ENCODE results near the gene TDO2.
"Not testable (repeated sequence)": the region's sequence is repeated elsewhere in the genome, so short reads cannot be mapped to it uniquely, and the experiment has no call there.

Gene TDO2

GRCh38 chr4:155887045-155887444, 16.5 kb upstream of the TDO2 start:
- no CpG with 5 or more reads among the region's 1 CpG for WGBS (ENCODE audit: insufficient coverage, insufficient read length)
- no peak for DNase-seq (ENCODE audit: low read depth, low spot score)
- no peaks in the 10 kb centered on the region for H3K9me3 ChIP-seq (ENCODE audit: control insufficient read depth, insufficient read depth, low read length)
- no peak overlapping the region for H3K27ac ChIP-seq (ENCODE audit: low read length)
- no peaks in the 10 kb centered on the region for H3K27me3 ChIP-seq (ENCODE audit: control insufficient read depth, insufficient read depth, low read length)
- no peak overlapping the region for H3K4me3 ChIP-seq (ENCODE audit: low read length)
- H3K4me1 ChIP-seq (ENCODE audit: control insufficient read depth, insufficient read depth, low read length), result no peaks in the 10 kb centered on the region
- H3K36me3 ChIP-seq (ENCODE audit: control insufficient read depth, insufficient read depth, low read length), result no peaks in the 10 kb centered on the region

- no peak overlapping the region for H3K4me3 ChIP-seq (ENCODE audit: low read length)
- H3K27me3 ChIP-seq (ENCODE audit: control insufficient read depth, insufficient read depth, low read length), result no peaks in the 10 kb centered on the region
- no peaks in the 10 kb centered on the region for H3K4me1 ChIP-seq (ENCODE audit: control insufficient read depth, insufficient read depth, low read length)
- no peaks in the 10 kb centered on the region for H3K9me3 ChIP-seq (ENCODE audit: control insufficient read depth, insufficient read depth, low read length)
- H3K27ac ChIP-seq (ENCODE audit: low read length), result no peak overlapping the region
- DNase-seq (ENCODE audit: low read depth, low spot score), result no peak
- no CpG with 5 or more reads among the region's 6 CpGs for WGBS (ENCODE audit: insufficient coverage, insufficient read length)
- H3K36me3 ChIP-seq (ENCODE audit: control insufficient read depth, insufficient read depth, low read length), result no peaks in the 10 kb centered on the region
Measured at GRCh38 chr4:155887847-155888570, 15.5 kb upstream of the TDO2 start.

- no peak for DNase-seq (ENCODE audit: low read depth, low spot score)
- no CpG with 5 or more reads among the region's 5 CpGs for WGBS (ENCODE audit: insufficient coverage, insufficient read length)
Measured at GRCh38 chr4:155889031-155889793, 14.3 kb upstream of the TDO2 start.

GRCh38 chr4:155889946-155890345, 13.6 kb upstream of the TDO2 start:
- Histone ChIP-seq H3K4me3 (ENCODE audit: low read length) (no peak overlapping the region), H3K4me1 (ENCODE audit: control insufficient read depth, insufficient read depth, low read length) (no peaks in the 10 kb centered on the region), H3K27me3 (ENCODE audit: control insufficient read depth, insufficient read depth, low read length) (no peaks in the 10 kb centered on the region), H3K9me3 (ENCODE audit: control insufficient read depth, insufficient read depth, low read length) (no peaks in the 10 kb centered on the region), H3K27ac (ENCODE audit: low read length) (no peak overlapping the region), H3K36me3 (ENCODE audit: control insufficient read depth, insufficient read depth, low read length) (no peaks in the 10 kb centered on the region)
- no peak for DNase-seq (ENCODE audit: low read depth, low spot score)
- WGBS (ENCODE audit: insufficient coverage, insufficient read length), result no CpG with 5 or more reads among the region's 2 CpGs

More at GRCh38 chr4:155889031-155889793, 14.3 kb upstream of the TDO2 start:
- Histone ChIP-seq H3K4me1 (ENCODE audit: control insufficient read depth, insufficient read depth, low read length) (no peaks in the 10 kb centered on the region), H3K4me3 (ENCODE audit: low read length) (no peak overlapping the region), H3K27me3 (ENCODE audit: control insufficient read depth, insufficient read depth, low read length) (no peaks in the 10 kb centered on the region), H3K36me3 (ENCODE audit: control insufficient read depth, insufficient read depth, low read length) (no peaks in the 10 kb centered on the region), H3K27ac (ENCODE audit: low read length) (no peak overlapping the region), H3K9me3 (ENCODE audit: control insufficient read depth, insufficient read depth, low read length) (no peaks in the 10 kb centered on the region)

- no CpG with 5 or more reads among the region's 3 CpGs for WGBS (ENCODE audit: insufficient coverage, insufficient read length)
- Histone ChIP-seq H3K9me3 (ENCODE audit: control insufficient read depth, insufficient read depth, low read length) (no peaks in the 10 kb centered on the region), H3K36me3 (ENCODE audit: control insufficient read depth, insufficient read depth, low read length) (no peaks in the 10 kb centered on the region), H3K4me1 (ENCODE audit: control insufficient read depth, insufficient read depth, low read length) (no peaks in the 10 kb centered on the region), H3K4me3 (ENCODE audit: low read length) (no peak overlapping the region), H3K27ac (ENCODE audit: low read length) (no peak overlapping the region), H3K27me3 (ENCODE audit: control insufficient read depth, insufficient read depth, low read length) (no peaks in the 10 kb centered on the region)
- DNase-seq (ENCODE audit: low read depth, low spot score), result no peak
Measured at GRCh38 chr4:155891058-155891457, 12.4 kb upstream of the TDO2 start.

GRCh38 chr4:155898371-155898770, 5.1 kb upstream of the TDO2 start:
- not testable (repeated sequence) for H3K4me1 ChIP-seq (ENCODE audit: control insufficient read depth, insufficient read depth, low read length); H3K27ac ChIP-seq (ENCODE audit: low read length); H3K4me3 ChIP-seq (ENCODE audit: low read length); H3K9me3 ChIP-seq (ENCODE audit: control insufficient read depth, insufficient read depth, low read length); H3K27me3 ChIP-seq (ENCODE audit: control insufficient read depth, insufficient read depth, low read length); DNase-seq (ENCODE audit: low read depth, low spot score); H3K36me3 ChIP-seq (ENCODE audit: control insufficient read depth, insufficient read depth, low read length)
- no CpG with 5 or more reads among the region's 2 CpGs for WGBS (ENCODE audit: insufficient coverage, insufficient read length)

- no peaks in the 10 kb centered on the region for H3K9me3 ChIP-seq (ENCODE audit: control insufficient read depth, insufficient read depth, low read length)
- H3K4me3 ChIP-seq (ENCODE audit: low read length), result no peak overlapping the region
- H3K27me3 ChIP-seq (ENCODE audit: control insufficient read depth, insufficient read depth, low read length), result no peaks in the 10 kb centered on the region
- 0 out of 2 replicates have a peak, but pooled peaks cover 1% of the 10 kb centered on the region for H3K4me1 ChIP-seq (ENCODE audit: control insufficient read depth, insufficient read depth, low read length)
- H3K27ac ChIP-seq (ENCODE audit: low read length), result no peak overlapping the region
- no CpG with 5 or more reads among the region's 3 CpGs for WGBS (ENCODE audit: insufficient coverage, insufficient read length)
- DNase-seq (ENCODE audit: low read depth, low spot score), result no peak
- no peaks in the 10 kb centered on the region for H3K36me3 ChIP-seq (ENCODE audit: control insufficient read depth, insufficient read depth, low read length)
Measured at GRCh38 chr4:155899891-155900290, 3.6 kb upstream of the TDO2 start.

GRCh38 chr4:155900381-155900780, 3.1 kb upstream of the TDO2 start:
- DNase-seq (ENCODE audit: low read depth, low spot score), result peak; percentile 1
- Histone ChIP-seq H3K4me1 (ENCODE audit: control insufficient read depth, insufficient read depth, low read length) (0 out of 2 replicates have a peak, but pooled peaks cover 1% of the 10 kb centered on the region), H3K36me3 (ENCODE audit: control insufficient read depth, insufficient read depth, low read length) (no peaks in the 10 kb centered on the region), H3K4me3 (ENCODE audit: low read length) (no peak overlapping the region), H3K27ac (ENCODE audit: low read length) (no peak overlapping the region), H3K9me3 (ENCODE audit: control insufficient read depth, insufficient read depth, low read length) (no peaks in the 10 kb centered on the region), H3K27me3 (ENCODE audit: control insufficient read depth, insufficient read depth, low read length) (no peaks in the 10 kb centered on the region)
- WGBS (ENCODE audit: insufficient coverage, insufficient read length), result no CpG with 5 or more reads among the region's 1 CpG

- H3K27ac ChIP-seq (ENCODE audit: low read length), result no peak overlapping the region
- WGBS (ENCODE audit: insufficient coverage, insufficient read length), result no CpG with 5 or more reads among the region's 2 CpGs
- H3K36me3 ChIP-seq (ENCODE audit: control insufficient read depth, insufficient read depth, low read length), result no peaks in the 10 kb centered on the region
- H3K4me1 ChIP-seq (ENCODE audit: control insufficient read depth, insufficient read depth, low read length), result 0 out of 2 replicates have a peak, but pooled peaks cover 1% of the 10 kb centered on the region
- H3K4me3 ChIP-seq (ENCODE audit: low read length), result no peak overlapping the region
- H3K9me3 ChIP-seq (ENCODE audit: control insufficient read depth, insufficient read depth, low read length), result no peaks in the 10 kb centered on the region
- DNase-seq (ENCODE audit: low read depth, low spot score), result no peak
- no peaks in the 10 kb centered on the region for H3K27me3 ChIP-seq (ENCODE audit: control insufficient read depth, insufficient read depth, low read length)
Measured at GRCh38 chr4:155901013-155901412, 2.5 kb upstream of the TDO2 start.

GRCh38 chr4:155904331-155904730, 835 bp downstream of the TDO2 start:
- 0 out of 2 replicates have a peak, but pooled peaks cover 1% of the 10 kb centered on the region for H3K4me1 ChIP-seq (ENCODE audit: control insufficient read depth, insufficient read depth, low read length)
- no peaks in the 10 kb centered on the region for H3K27me3 ChIP-seq (ENCODE audit: control insufficient read depth, insufficient read depth, low read length)
- no peak overlapping the region for H3K27ac ChIP-seq (ENCODE audit: low read length)
- no peak for DNase-seq (ENCODE audit: low read depth, low spot score)
- H3K4me3 ChIP-seq (ENCODE audit: low read length), result no peak overlapping the region
- no peaks in the 10 kb centered on the region for H3K36me3 ChIP-seq (ENCODE audit: control insufficient read depth, insufficient read depth, low read length)
- no peaks in the 10 kb centered on the region for H3K9me3 ChIP-seq (ENCODE audit: control insufficient read depth, insufficient read depth, low read length)
- WGBS (ENCODE audit: insufficient coverage, insufficient read length), result no CpG with 5 or more reads among the region's 3 CpGs
